KOPT-K1 (cell line): ENCODE data around the gene IL1RL2.

Experiments
- H3K27ac ChIP-seq: fragments of 200-600 bp; sonication (generic); 2 replicates; pipeline ENCODE4 v1.5.1; 2016; ENCODE audit warnings: antibody characterized with exemption, mild to moderate bottlenecking, low read depth, low read length; ENCODE audit not compliant: poor library complexity, severe bottlenecking
- H3K36me3 ChIP-seq: fragments of 200-600 bp; sonication (generic); 2 replicates; pipeline ENCODE4 v1.5.1; 2017; ENCODE audit warnings: antibody characterized with exemption, mild to moderate bottlenecking, low read length, moderate library complexity; ENCODE audit not compliant: insufficient read depth
- H3K9me3 ChIP-seq: fragments of 200-600 bp; sonication (generic); 2 replicates; pipeline ENCODE4 v1.5.1; 2017; ENCODE audit warnings: antibody characterized with exemption, low read length, mild to moderate bottlenecking; ENCODE audit not compliant: insufficient read depth, poor library complexity, severe bottlenecking

The IL1RL2 gene

GRCh38 chr2:102179788-102180686 is 6.8 kb upstream of the IL1RL2 start:
- no peaks in the 10 kb centered on the region for H3K9me3 ChIP-seq
- no peaks in the 10 kb centered on the region for H3K36me3 ChIP-seq
- H3K27ac ChIP-seq, result no peak overlapping the region

GRCh38 chr2:102180687-102180999 is 6.2 kb upstream of the IL1RL2 start:
- no peaks in the 10 kb centered on the region for H3K36me3 ChIP-seq

GRCh38 chr2:102181376-102181775 is 5.4 kb upstream of the IL1RL2 start:
- H3K27ac ChIP-seq, result no peak overlapping the region
- no peaks in the 10 kb centered on the region for H3K9me3 ChIP-seq
- H3K36me3 ChIP-seq, result no peaks in the 10 kb centered on the region

More at GRCh38 chr2:102180687-102180999, 6.2 kb upstream of the IL1RL2 start:
- no peaks in the 10 kb centered on the region for H3K9me3 ChIP-seq
- H3K27ac ChIP-seq, result no peak overlapping the region

GRCh38 chr2:102181919-102182635 is 4.7 kb upstream of the IL1RL2 start:
- Histone ChIP-seq H3K27ac (no peak overlapping the region), H3K36me3 (no peaks in the 10 kb centered on the region), H3K9me3 (no peaks in the 10 kb centered on the region)

- no peak overlapping the region for H3K27ac ChIP-seq
- no peaks in the 10 kb centered on the region for H3K9me3 ChIP-seq
- no peaks in the 10 kb centered on the region for H3K36me3 ChIP-seq
These were observed 2.8 kb upstream of the IL1RL2 start for GRCh38 chr2:102184018-102184417.

- H3K9me3 ChIP-seq, result no peaks in the 10 kb centered on the region
- H3K36me3 ChIP-seq, result no peaks in the 10 kb centered on the region
- H3K27ac ChIP-seq, result no peak overlapping the region
These were observed 2.3 kb upstream of the IL1RL2 start for GRCh38 chr2:102184568-102184967.

- Histone ChIP-seq H3K36me3 (no peaks in the 10 kb centered on the region), H3K9me3 (no peaks in the 10 kb centered on the region), H3K27ac (no peak overlapping the region)
These were observed 1.5 kb upstream of the IL1RL2 start for GRCh38 chr2:102185347-102185746.

GRCh38 chr2:102187496-102188150 is 800 bp downstream of the IL1RL2 start:
- no peak overlapping the region for H3K27ac ChIP-seq
- H3K9me3 ChIP-seq, result no peaks in the 10 kb centered on the region
- no peaks in the 10 kb centered on the region for H3K36me3 ChIP-seq

- no peaks in the 10 kb centered on the region for H3K9me3 ChIP-seq
- no peaks in the 10 kb centered on the region for H3K36me3 ChIP-seq
- H3K27ac ChIP-seq, result no peak overlapping the region
These were observed 3.7 kb downstream of the IL1RL2 start for GRCh38 chr2:102190430-102191107.

GRCh38 chr2:102191501-102191900 is 4.7 kb downstream of the IL1RL2 start:
- H3K27ac ChIP-seq, result no peak overlapping the region
- no peaks in the 10 kb centered on the region for H3K9me3 ChIP-seq

GRCh38 chr2:102193074-102193473 is 6.3 kb downstream of the IL1RL2 start:
- Histone ChIP-seq H3K9me3 (no peaks in the 10 kb centered on the region), H3K36me3 (no peaks in the 10 kb centered on the region), H3K27ac (no peak overlapping the region)

More at GRCh38 chr2:102191501-102191900, 4.7 kb downstream of the IL1RL2 start:
- no peaks in the 10 kb centered on the region for H3K36me3 ChIP-seq

GRCh38 chr2:102194609-102195268 is 7.9 kb downstream of the IL1RL2 start:
- H3K36me3 ChIP-seq, result no peaks in the 10 kb centered on the region
- H3K27ac ChIP-seq, result no peak overlapping the region
- H3K9me3 ChIP-seq, result no peaks in the 10 kb centered on the region

GRCh38 chr2:102197389-102198137 is 10.7 kb downstream of the IL1RL2 start:
- Histone ChIP-seq H3K9me3 (no peaks in the 10 kb centered on the region), H3K27ac (no peak overlapping the region), H3K36me3 (no peaks in the 10 kb centered on the region)

GRCh38 chr2:102200539-102200938 is 13.7 kb downstream of the IL1RL2 start:
- no peak overlapping the region for H3K27ac ChIP-seq

More at GRCh38 chr2:102200539-102200938, 13.7 kb downstream of the IL1RL2 start:
- H3K9me3 ChIP-seq, result no peaks in the 10 kb centered on the region
- no peaks in the 10 kb centered on the region for H3K36me3 ChIP-seq
